Loucy (cell line): ENCODE measurements around the gene TMTC1.

Source experiments
- H2AFZ ChIP-seq: fragments of 200-600 bp; sonication (generic); 2 replicates; pipeline ENCODE4 v1.6.0; 2016; ENCODE audit warnings: antibody characterized with exemption, mild to moderate bottlenecking, low read length, moderate library complexity
- H3F3A ChIP-seq: fragments of 200-600 bp; 2 replicates; pipeline ENCODE4 v1.6.0; 2016; ENCODE audit warnings: antibody characterized with exemption, low read depth, mild to moderate bottlenecking
- H3K27me3 ChIP-seq: fragments of 200-600 bp; sonication (generic); 2 replicates; pipeline ENCODE4 v1.6.1; 2014; ENCODE audit warnings: low read length, mild to moderate bottlenecking; ENCODE audit not compliant: insufficient read depth, poor library complexity, severe bottlenecking
- H3K36me3 ChIP-seq: fragments of 200-600 bp; sonication (generic); 2 replicates; pipeline ENCODE4 v1.6.1; 2016; ENCODE audit warnings: low read length; ENCODE audit not compliant: insufficient read depth
- H3K4me1 ChIP-seq: fragments of 200-600 bp; sonication (generic); 2 replicates; pipeline ENCODE4 v1.5.1; 2014; ENCODE audit warnings: low read length, mild to moderate bottlenecking; ENCODE audit not compliant: insufficient read depth, poor library complexity, severe bottlenecking
- H3K4me2 ChIP-seq: fragments of 200-600 bp; sonication (generic); 2 replicates; pipeline ENCODE4 v1.6.0; 2014; ENCODE audit warnings: antibody characterized with exemption, low read length, low read depth, mild to moderate bottlenecking; ENCODE audit not compliant: poor library complexity, severe bottlenecking
- H3K4me3 ChIP-seq: fragments of 200-600 bp; sonication (generic); 2 replicates; pipeline ENCODE4 v1.5.1; 2014; ENCODE audit warnings: low read length, mild to moderate bottlenecking, mixed read lengths; ENCODE audit not compliant: poor library complexity, severe bottlenecking
- H3K79me2 ChIP-seq: fragments of 200-600 bp; sonication (generic); 2 replicates; pipeline ENCODE4 v1.6.1; 2014; ENCODE audit warnings: low read length; ENCODE audit not compliant: insufficient read depth
- H3K9ac ChIP-seq: fragments of 200-600 bp; sonication (generic); 2 replicates; pipeline ENCODE4 v1.6.0; 2014; ENCODE audit warnings: mild to moderate bottlenecking, low read depth, low read length, moderate library complexity; ENCODE audit not compliant: poor library complexity, severe bottlenecking
- H3K9me2 ChIP-seq: fragments of 200-600 bp; sonication (generic); replicated peaks from 2 replicates; pipeline ENCODE4 v1.6.1; 2016; ENCODE audit warnings: low read depth, low read length, mixed read lengths
- H3K9me3 ChIP-seq: fragments of 200-600 bp; sonication (generic); 2 replicates; pipeline ENCODE4 v1.6.1; 2014; ENCODE audit warnings: mild to moderate bottlenecking, antibody characterized with exemption, low read length, low read depth; ENCODE audit not compliant: insufficient read depth
- H4K20me1 ChIP-seq: fragments of 200-600 bp; sonication (generic); 2 replicates; pipeline ENCODE4 v1.6.0; 2014; ENCODE audit warnings: antibody characterized with exemption, low read length, mild to moderate bottlenecking; ENCODE audit not compliant: insufficient read depth, poor library complexity, severe bottlenecking
- EZH2phosphoT487 ChIP-seq: fragments of 200-600 bp; IDR thresholded peaks from 2 replicates; pipeline ENCODE4 v1.6.1; 2018; ENCODE audit warnings: antibody characterized with exemption, mild to moderate bottlenecking, moderate library complexity, borderline replicate concordance
- TF ChIP-seq, protein P1 (sequence below): fragments of 200-600 bp; sonication (generic); conservative IDR thresholded peaks from 2 replicates; pipeline ENCODE4 v1.5.1; 2014; ENCODE audit warnings: mild to moderate bottlenecking, antibody characterized with exemption, low read length

TMTC1 gene

DNA sequence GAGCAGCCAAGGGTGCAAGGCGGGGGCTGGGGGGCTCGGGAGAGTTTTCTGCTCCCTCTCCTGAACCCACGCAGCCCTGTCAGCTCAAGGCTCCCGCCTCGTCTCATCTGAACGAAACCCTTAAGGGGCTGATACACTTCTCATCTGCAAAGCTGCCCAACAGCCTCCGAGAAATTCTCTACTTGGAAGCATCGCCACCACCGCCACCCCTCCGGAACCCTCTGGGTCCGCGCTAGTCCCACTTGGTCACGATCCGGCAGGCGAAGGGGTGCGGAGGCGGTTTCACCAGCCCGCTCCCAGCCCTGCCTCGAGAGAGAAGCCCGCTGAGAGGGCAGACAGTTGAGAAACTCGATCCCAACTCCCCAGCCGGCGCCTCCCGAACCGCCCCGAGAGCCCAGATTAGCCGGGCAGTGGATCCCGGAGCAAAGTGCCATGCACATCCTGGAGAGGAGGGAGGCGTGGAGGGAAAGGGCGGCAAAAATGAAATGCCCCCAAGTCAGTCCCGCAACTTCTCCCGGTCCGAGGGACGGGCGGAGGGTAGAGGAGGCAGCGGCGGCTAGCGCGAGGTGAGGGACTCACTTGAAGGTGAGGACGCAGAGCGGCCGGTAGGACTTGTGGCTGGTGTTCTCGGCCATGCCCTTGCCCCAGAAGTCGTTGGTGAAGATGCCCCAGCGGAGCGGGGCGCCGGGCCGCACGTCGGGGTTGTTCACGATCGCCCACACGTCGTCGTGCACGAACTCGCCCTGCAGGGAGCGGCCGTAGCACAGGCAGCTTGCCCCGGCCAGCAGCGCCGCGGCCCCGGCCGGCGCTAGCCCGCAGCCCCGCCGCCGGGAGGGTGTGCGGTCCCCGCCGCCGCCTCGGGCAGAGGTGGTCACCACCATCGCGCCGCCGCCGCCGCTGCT, 620 bp downstream of the TMTC1 start:
- no peaks in the 10 kb centered on the region for H3K79me2 ChIP-seq
- TF ChIP-seq EZH2phosphoT487 = no peak
- TF ChIP-seq, protein P1, sequence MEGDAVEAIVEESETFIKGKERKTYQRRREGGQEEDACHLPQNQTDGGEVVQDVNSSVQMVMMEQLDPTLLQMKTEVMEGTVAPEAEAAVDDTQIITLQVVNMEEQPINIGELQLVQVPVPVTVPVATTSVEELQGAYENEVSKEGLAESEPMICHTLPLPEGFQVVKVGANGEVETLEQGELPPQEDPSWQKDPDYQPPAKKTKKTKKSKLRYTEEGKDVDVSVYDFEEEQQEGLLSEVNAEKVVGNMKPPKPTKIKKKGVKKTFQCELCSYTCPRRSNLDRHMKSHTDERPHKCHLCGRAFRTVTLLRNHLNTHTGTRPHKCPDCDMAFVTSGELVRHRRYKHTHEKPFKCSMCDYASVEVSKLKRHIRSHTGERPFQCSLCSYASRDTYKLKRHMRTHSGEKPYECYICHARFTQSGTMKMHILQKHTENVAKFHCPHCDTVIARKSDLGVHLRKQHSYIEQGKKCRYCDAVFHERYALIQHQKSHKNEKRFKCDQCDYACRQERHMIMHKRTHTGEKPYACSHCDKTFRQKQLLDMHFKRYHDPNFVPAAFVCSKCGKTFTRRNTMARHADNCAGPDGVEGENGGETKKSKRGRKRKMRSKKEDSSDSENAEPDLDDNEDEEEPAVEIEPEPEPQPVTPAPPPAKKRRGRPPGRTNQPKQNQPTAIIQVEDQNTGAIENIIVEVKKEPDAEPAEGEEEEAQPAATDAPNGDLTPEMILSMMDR = no peak
- H3F3A ChIP-seq = no peaks in the 10 kb centered on the region
- no peak overlapping the region for H2AFZ ChIP-seq
- H3K4me3 ChIP-seq = no peak overlapping the region
- H3K9me3 ChIP-seq = peaks cover 3% of the 10 kb centered on the region; the same call in 1 of the 2 replicates
- no peaks in the 10 kb centered on the region for H3K36me3 ChIP-seq
- no peaks in the 10 kb centered on the region for H3K27me3 ChIP-seq
- no peaks in the 10 kb centered on the region for H4K20me1 ChIP-seq
- H3K4me1 ChIP-seq = no peaks in the 10 kb centered on the region
- H3K4me2 ChIP-seq = no peak overlapping the region
- no peak overlapping the region for H3K9ac ChIP-seq
- no peaks in the 10 kb centered on the region for H3K9me2 ChIP-seq

DNA sequence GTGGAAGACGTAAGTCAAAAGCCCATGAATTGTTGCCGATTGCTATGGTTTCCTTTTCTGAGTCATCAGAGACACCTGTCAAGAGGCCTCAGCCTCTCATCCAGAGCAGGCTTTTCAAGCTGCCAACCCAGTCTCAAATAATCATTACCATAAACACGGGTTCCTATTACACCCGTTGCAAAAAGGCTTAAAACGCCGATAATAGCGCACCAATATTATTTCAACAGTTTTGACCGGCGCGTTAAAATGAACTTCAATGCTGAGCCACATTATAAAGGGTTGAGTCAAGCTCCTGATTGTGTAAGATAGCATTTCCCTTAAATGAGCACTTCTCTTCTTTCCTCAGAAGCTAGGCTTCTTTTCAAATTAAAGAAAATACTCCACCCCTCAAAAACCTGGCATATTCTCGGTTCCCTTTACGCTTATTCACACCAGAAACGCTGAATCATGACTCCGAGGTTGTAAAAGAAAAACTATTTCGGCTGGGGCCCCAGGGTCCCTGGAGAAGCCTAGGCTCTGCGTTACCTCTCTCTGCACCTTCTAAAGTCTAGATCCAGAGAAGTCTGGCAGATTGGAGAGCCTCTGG, 1.4 kb downstream of the TMTC1 start:
- Histone ChIP-seq H3K36me3 (no peaks in the 10 kb centered on the region), H3K4me2 (no peak overlapping the region), H3K9me2 (no peaks in the 10 kb centered on the region), H3K9me3 (peaks cover 3% of the 10 kb centered on the region; the same call in 1 of the 2 replicates), H3K79me2 (no peaks in the 10 kb centered on the region), H3K27me3 (no peaks in the 10 kb centered on the region), H4K20me1 (no peaks in the 10 kb centered on the region), H3K4me1 (no peaks in the 10 kb centered on the region), H3F3A (no peaks in the 10 kb centered on the region), H2AFZ (no peak overlapping the region), H3K9ac (no peak overlapping the region), H3K4me3 (no peak overlapping the region)
- TF ChIP-seq, protein P1 = no peak
- no peak for TF ChIP-seq EZH2phosphoT487

DNA sequence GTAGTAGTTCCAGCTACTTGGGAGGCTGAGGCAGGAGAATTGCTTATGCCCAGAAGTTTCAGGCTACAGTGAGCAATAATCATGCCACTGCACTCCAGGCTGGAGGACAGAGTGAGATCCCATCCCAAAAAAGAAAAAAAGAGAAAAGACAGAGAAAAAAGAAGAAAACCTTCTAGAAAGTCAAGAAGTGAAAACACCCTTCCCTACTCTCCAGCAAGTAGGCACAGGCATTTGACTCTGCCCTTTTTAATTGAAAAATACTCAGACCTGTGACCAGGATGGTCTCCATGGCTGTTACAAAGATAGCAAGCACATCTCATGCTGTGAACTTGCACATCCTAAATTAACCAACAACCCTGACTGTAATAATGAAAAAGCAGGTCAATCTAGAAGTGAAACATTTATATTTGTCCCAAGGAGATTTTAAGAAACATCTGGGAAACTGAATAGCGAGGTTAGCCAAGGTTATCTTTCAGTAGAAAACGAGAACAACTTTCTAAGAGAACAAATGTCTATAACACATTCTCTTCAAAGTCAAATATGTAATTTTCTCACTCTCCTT, 2.0 kb downstream of the TMTC1 start:
- H4K20me1 ChIP-seq = no peaks in the 10 kb centered on the region
- H3K4me3 ChIP-seq = no peak overlapping the region
- no peaks in the 10 kb centered on the region for H3F3A ChIP-seq
- H3K4me2 ChIP-seq = no peak overlapping the region
- no peak overlapping the region for H2AFZ ChIP-seq
- H3K79me2 ChIP-seq = no peaks in the 10 kb centered on the region
- H3K9me3 ChIP-seq = peaks cover 3% of the 10 kb centered on the region; the same call in 1 of the 2 replicates
- TF ChIP-seq EZH2phosphoT487 = no peak
- TF ChIP-seq, protein P1 = no peak
- no peaks in the 10 kb centered on the region for H3K9me2 ChIP-seq
- H3K4me1 ChIP-seq = no peaks in the 10 kb centered on the region
- no peaks in the 10 kb centered on the region for H3K27me3 ChIP-seq
- H3K9ac ChIP-seq = no peak overlapping the region
- H3K36me3 ChIP-seq = no peaks in the 10 kb centered on the region
